Measurements from ENCODE around the gene FOXB2.

DNA sequence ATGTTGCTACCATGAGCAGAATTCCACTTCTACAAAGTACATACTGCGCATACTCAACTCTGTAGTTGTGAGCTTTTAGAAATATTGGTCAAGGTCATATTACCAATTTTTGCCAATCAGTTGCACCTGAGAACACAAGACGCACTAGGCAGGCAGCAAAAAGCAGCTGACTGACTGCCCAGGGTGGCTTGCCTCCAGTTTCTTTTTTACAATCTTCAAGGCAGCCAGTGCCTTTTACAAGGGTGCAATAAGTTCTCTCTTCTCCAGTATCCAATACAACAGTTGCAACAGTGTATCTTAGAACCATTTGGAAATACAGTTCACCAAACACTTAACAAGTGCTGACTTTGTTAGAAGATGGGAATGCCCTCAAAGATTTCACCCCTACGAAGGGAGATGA, 16.1 kb upstream of the FOXB2 start:
- TF ChIP-seq RAD21 (conservative IDR thresholded peaks at IDR 0.05) (no peak), EP300 (conservative IDR thresholded peaks at IDR 0.05; ENCODE audit: poor library complexity, severe bottlenecking) (no peak)
- TF ChIP-seq, protein P1, sequence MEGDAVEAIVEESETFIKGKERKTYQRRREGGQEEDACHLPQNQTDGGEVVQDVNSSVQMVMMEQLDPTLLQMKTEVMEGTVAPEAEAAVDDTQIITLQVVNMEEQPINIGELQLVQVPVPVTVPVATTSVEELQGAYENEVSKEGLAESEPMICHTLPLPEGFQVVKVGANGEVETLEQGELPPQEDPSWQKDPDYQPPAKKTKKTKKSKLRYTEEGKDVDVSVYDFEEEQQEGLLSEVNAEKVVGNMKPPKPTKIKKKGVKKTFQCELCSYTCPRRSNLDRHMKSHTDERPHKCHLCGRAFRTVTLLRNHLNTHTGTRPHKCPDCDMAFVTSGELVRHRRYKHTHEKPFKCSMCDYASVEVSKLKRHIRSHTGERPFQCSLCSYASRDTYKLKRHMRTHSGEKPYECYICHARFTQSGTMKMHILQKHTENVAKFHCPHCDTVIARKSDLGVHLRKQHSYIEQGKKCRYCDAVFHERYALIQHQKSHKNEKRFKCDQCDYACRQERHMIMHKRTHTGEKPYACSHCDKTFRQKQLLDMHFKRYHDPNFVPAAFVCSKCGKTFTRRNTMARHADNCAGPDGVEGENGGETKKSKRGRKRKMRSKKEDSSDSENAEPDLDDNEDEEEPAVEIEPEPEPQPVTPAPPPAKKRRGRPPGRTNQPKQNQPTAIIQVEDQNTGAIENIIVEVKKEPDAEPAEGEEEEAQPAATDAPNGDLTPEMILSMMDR (IDR thresholded peaks at IDR 0.05; ENCODE audit: poor library complexity, severe bottlenecking) = no peak
